Astrocyte (in vitro differentiated cells and primary cell): ENCODE results near the gene PSAP. TPM values are rescaled to one million over a fixed set of nuclear protein-coding genes. Genes with fewer than 3 reads are reported as not detected.

Source experiments
- DNase-seq: peaks from one replicate; pipeline ENCODE4 v3.0.0-alpha.2; 2010; ENCODE audit warnings: low read depth
- FAIRE-seq: peaks from 2 replicates; lab custom pipeline; 2011; peaks lifted over from hg19 to GRCh38; lab: Jason Lieb, UNC
- H2AFZ ChIP-seq: 2 replicates; pipeline ENCODE4 v1.6.0; 2012; ENCODE audit warnings: low read depth, low read length, inconsistent platforms
- H3K27ac ChIP-seq: 2 replicates; pipeline ENCODE4 v1.5.1; 2011; ENCODE audit warnings: low read depth, low read length, inconsistent platforms
- H3K27me3 ChIP-seq: 2 replicates; pipeline ENCODE4 v1.6.0; 2011; ENCODE audit warnings: low read length, inconsistent platforms; ENCODE audit not compliant: insufficient read depth
- H3K36me3 ChIP-seq: 2 replicates; pipeline ENCODE4 v1.5.1; 2011; ENCODE audit warnings: low read length, inconsistent platforms; ENCODE audit not compliant: insufficient read depth
- H3K4me1 ChIP-seq: 2 replicates; pipeline ENCODE4 v1.5.1; 2011; ENCODE audit warnings: low read length, inconsistent platforms; ENCODE audit not compliant: insufficient read depth
- H3K4me2 ChIP-seq: 2 replicates; pipeline ENCODE4 v1.6.0; 2012; ENCODE audit warnings: low read length, inconsistent platforms
- H3K4me3 ChIP-seq: 2 replicates; pipeline ENCODE4 v1.5.1; 2011; ENCODE audit warnings: low read depth, mild to moderate bottlenecking, low read length, inconsistent platforms; ENCODE audit not compliant: insufficient read depth
- H3K79me2 ChIP-seq: 2 replicates; pipeline ENCODE4 v1.6.0; 2012; ENCODE audit warnings: mild to moderate bottlenecking, low read length, inconsistent platforms; ENCODE audit not compliant: insufficient read depth
- H3K9ac ChIP-seq: 2 replicates; pipeline ENCODE4 v1.6.0; 2012; ENCODE audit warnings: mild to moderate bottlenecking, low read length, inconsistent platforms
- H3K9me3 ChIP-seq: 2 replicates; pipeline ENCODE4 v1.5.1; 2012; ENCODE audit warnings: low read depth, mild to moderate bottlenecking, low read length, inconsistent platforms; ENCODE audit not compliant: insufficient read depth
- H4K20me1 ChIP-seq: 2 replicates; pipeline ENCODE4 v1.6.0; 2012; ENCODE audit warnings: low read length, inconsistent platforms; ENCODE audit not compliant: insufficient read depth
- H3K27ac Mint-ChIP-seq: one replicate; pipeline ENCODE4 v1.8.0; 2021; ENCODE audit warnings: mild to moderate bottlenecking, mixed read lengths; ENCODE audit not compliant: unreplicated experiment
- H3K27me3 Mint-ChIP-seq: one replicate; pipeline ENCODE4 v1.8.0; 2021; ENCODE audit warnings: low read depth, mixed read lengths; ENCODE audit not compliant: unreplicated experiment
- H3K36me3 Mint-ChIP-seq: one replicate; pipeline ENCODE4 v1.8.0; 2021; ENCODE audit warnings: low read depth, mixed read lengths; ENCODE audit not compliant: unreplicated experiment
- H3K4me1 Mint-ChIP-seq: one replicate; pipeline ENCODE4 v1.8.0; 2021; ENCODE audit warnings: low read depth, mixed read lengths; ENCODE audit not compliant: unreplicated experiment
- H3K4me3 Mint-ChIP-seq: one replicate; pipeline ENCODE4 v1.8.0; 2021; ENCODE audit warnings: mild to moderate bottlenecking, moderate library complexity, mixed read lengths; ENCODE audit not compliant: unreplicated experiment
- H3K9me3 Mint-ChIP-seq: one replicate; pipeline ENCODE4 v1.8.0; 2021; ENCODE audit warnings: mild to moderate bottlenecking, mixed read lengths; ENCODE audit not compliant: unreplicated experiment
- CTCF ChIP-seq: IDR thresholded peaks from 2 replicates; pipeline ENCODE4 v1.5.1; 2011; ENCODE audit warnings: low read depth, mild to moderate bottlenecking, inconsistent platforms, low read length, moderate library complexity; ENCODE audit not compliant: insufficient read depth
- EZH2 ChIP-seq: IDR thresholded peaks from 2 replicates; pipeline ENCODE4 v1.6.1; 2012; ENCODE audit warnings: mild to moderate bottlenecking, low read length, inconsistent platforms; ENCODE audit not compliant: insufficient read depth
- total RNA-seq: library from RNA; stranded (reverse); gene quantifications from 2 replicates; pipeline ENCODE4 v1.2.1, GENCODE V29; 2021

The PSAP gene
- total RNA-seq, 1 donor from 2014 or later = 1,120 TPM

- Mint-ChIP-seq H3K4me1 (peaks cover 6% of the 10 kb centered on the region), H3K27me3 (peaks cover 51% of the 10 kb centered on the region), H3K27ac (no peak overlapping the region), H3K4me3 (no peak overlapping the region), H3K36me3 (peaks cover 1% of the 10 kb centered on the region), H3K9me3 (peaks cover 3% of the 10 kb centered on the region)
- DNase-seq = no peak
- H3K27ac ChIP-seq = no peak overlapping the region
- FAIRE-seq = no peak
- H4K20me1 ChIP-seq = no peaks in the 10 kb centered on the region
- H3K36me3 ChIP-seq = no peaks in the 10 kb centered on the region
- TF ChIP-seq CTCF = no peak
- TF ChIP-seq EZH2 = no peak
- H3K9me3 ChIP-seq = no peaks in the 10 kb centered on the region
- H3K27me3 ChIP-seq = no peaks in the 10 kb centered on the region
- H3K4me1 ChIP-seq = peaks cover 20% of the 10 kb centered on the region
- no peak overlapping the region for H3K4me3 ChIP-seq
- H2AFZ ChIP-seq = no peak overlapping the region
- H3K79me2 ChIP-seq = no peaks in the 10 kb centered on the region
- H3K4me2 ChIP-seq = no peak overlapping the region
- H3K9ac ChIP-seq = no peak overlapping the region
Observed at GRCh38 chr10:71774916-71775702, 75.9 kb downstream of the PSAP start.

- H3K36me3 Mint-ChIP-seq = peaks cover 1% of the 10 kb centered on the region
- Histone ChIP-seq H3K4me1 (peaks cover 20% of the 10 kb centered on the region), H4K20me1 (no peaks in the 10 kb centered on the region), H3K36me3 (no peaks in the 10 kb centered on the region), H3K4me3 (peak within 1 kb of the TSS; percentile 52), H3K79me2 (no peaks in the 10 kb centered on the region), H3K9me3 (no peaks in the 10 kb centered on the region), H3K9ac (peak within 1 kb of the TSS; percentile 68), H2AFZ (peak within 1 kb of the TSS; percentile 82), H3K27ac (no peak within 1 kb of the TSS), H3K4me2 (peak within 1 kb of the TSS; percentile 86), H3K27me3 (no peaks in the 10 kb centered on the region)
- H3K27ac Mint-ChIP-seq = peak within 1 kb of the TSS; percentile 84
- FAIRE-seq (no peak), DNase-seq (peak; percentile 47)
- H3K9me3 Mint-ChIP-seq = peaks cover 3% of the 10 kb centered on the region
- TF ChIP-seq EZH2 (no peak), CTCF (peak; percentile 55)
- peaks cover 41% of the 10 kb centered on the region for H3K27me3 Mint-ChIP-seq
- peak within 1 kb of the TSS; percentile 64 for H3K4me3 Mint-ChIP-seq
- H3K4me1 Mint-ChIP-seq = peaks cover 16% of the 10 kb centered on the region
Observed at GRCh38 chr10:71773221-71773971, 77.7 kb downstream of the PSAP start, which contains the start of gene VSIR. Gene VSIR (minus strand): TSS chr10:71773520. CDS start chr10:71773439, 81 bp downstream.
